NB4 (cell line): ENCODE measurements around the gene ZNF366.

ENCODE experiments used
- POLR2A ChIP-seq: IDR thresholded peaks from 2 replicates; pipeline ENCODE4 v1.6.1; 2011; ENCODE audit warnings: mild to moderate bottlenecking; ENCODE audit not compliant: insufficient read length; ENCODE audit errors: extremely low read depth
- TF ChIP-seq, protein P1 (sequence below): IDR thresholded peaks from one replicate; pipeline ENCODE4 v1.5.1; 2012; ENCODE audit warnings: low read depth, low read length
- TF ChIP-seq, protein P2 (sequence below): IDR thresholded peaks from 2 replicates; pipeline ENCODE4 v1.6.1; 2011; ENCODE audit warnings: low read depth, low read length

DNA sequence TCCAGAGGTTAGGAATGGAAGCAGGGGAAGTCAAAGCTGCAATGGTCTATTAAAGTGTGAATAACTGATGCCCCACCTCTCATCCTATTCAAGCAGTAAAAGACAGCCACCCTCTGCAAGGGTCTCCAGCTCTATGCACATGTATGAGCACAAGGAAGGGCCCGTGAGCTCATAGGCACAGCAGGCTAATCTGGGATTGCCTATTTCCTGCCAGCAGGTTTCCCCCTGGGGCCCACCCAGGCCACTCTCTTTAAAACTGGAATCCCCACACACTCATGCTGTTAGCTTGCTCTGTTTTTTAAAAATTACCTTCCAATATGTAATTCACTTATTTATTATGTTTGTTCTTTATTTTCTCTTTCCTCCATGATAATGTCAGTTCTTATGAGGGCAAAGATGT, 48.7 kb upstream of the ZNF366 start:
- TF ChIP-seq POLR2A, result no peak
- TF ChIP-seq, protein P1, sequence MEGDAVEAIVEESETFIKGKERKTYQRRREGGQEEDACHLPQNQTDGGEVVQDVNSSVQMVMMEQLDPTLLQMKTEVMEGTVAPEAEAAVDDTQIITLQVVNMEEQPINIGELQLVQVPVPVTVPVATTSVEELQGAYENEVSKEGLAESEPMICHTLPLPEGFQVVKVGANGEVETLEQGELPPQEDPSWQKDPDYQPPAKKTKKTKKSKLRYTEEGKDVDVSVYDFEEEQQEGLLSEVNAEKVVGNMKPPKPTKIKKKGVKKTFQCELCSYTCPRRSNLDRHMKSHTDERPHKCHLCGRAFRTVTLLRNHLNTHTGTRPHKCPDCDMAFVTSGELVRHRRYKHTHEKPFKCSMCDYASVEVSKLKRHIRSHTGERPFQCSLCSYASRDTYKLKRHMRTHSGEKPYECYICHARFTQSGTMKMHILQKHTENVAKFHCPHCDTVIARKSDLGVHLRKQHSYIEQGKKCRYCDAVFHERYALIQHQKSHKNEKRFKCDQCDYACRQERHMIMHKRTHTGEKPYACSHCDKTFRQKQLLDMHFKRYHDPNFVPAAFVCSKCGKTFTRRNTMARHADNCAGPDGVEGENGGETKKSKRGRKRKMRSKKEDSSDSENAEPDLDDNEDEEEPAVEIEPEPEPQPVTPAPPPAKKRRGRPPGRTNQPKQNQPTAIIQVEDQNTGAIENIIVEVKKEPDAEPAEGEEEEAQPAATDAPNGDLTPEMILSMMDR, result no peak
- TF ChIP-seq, protein P2, sequence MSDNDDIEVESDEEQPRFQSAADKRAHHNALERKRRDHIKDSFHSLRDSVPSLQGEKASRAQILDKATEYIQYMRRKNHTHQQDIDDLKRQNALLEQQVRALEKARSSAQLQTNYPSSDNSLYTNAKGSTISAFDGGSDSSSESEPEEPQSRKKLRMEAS, result no peak
